ENCODE measurements around the gene SEC61A2.

DNA sequence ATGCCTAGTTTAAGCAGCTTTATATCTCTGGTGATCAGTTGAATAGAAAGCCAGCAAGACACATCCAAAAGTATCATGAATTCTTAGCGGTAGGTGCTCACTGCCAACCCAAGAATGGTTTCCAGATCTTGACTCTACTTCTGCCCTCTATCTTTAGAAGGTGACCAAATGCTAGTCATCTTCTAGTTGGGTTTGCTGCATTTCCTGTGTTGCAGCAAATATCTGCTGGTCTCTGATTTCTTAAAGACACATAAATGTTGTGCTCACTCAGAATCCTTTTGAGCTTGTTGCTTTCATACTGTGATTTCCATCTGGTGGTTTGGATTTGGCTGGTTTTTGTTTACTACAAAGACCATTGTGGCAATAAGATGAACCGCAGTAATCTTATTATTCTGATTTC lies 68.7 kb downstream of the SEC61A2 start:
- no peak for TF ChIP-seq CTCF (IDR thresholded peaks at IDR 0.05)
- no peak for TF ChIP-seq ELF1 (IDR thresholded peaks at IDR 0.05)
